ELR (cell line): ENCODE data around the gene TUFT1.
"Not testable (repeated sequence)": the region's sequence is repeated elsewhere in the genome, so short reads cannot be mapped to it uniquely, and the experiment has no call there.

Experiments used
- DNase-seq: peaks from one replicate; pipeline ENCODE4 v3.0.0-alpha.2; 2015; ENCODE audit warnings: low read depth

The TUFT1 gene

GRCh38 chr1:151512801-151513625, 27.1 kb upstream of the TUFT1 start:
- no peak for DNase-seq

- DNase-seq: no peak
Measured at GRCh38 chr1:151513626-151514121, 26.4 kb upstream of the TUFT1 start.

GRCh38 chr1:151514366-151514765, 25.7 kb upstream of the TUFT1 start:
- DNase-seq: no peak

GRCh38 chr1:151515265-151515664, 24.8 kb upstream of the TUFT1 start:
- DNase-seq: no peak

- no peak for DNase-seq
Measured at GRCh38 chr1:151516031-151516511, 24.0 kb upstream of the TUFT1 start.

- DNase-seq: no peak
Measured at GRCh38 chr1:151518431-151518830, 21.7 kb upstream of the TUFT1 start.

GRCh38 chr1:151518936-151519335, 21.2 kb upstream of the TUFT1 start:
- DNase-seq: no peak

GRCh38 chr1:151519667-151520066, 20.4 kb upstream of the TUFT1 start:
- no peak for DNase-seq

GRCh38 chr1:151520359-151520758, 19.8 kb upstream of the TUFT1 start:
- no peak for DNase-seq

- not testable (repeated sequence) for DNase-seq
Measured at GRCh38 chr1:151522427-151522826, 17.7 kb upstream of the TUFT1 start.

- no peak for DNase-seq
Measured at GRCh38 chr1:151523326-151523725, 16.8 kb upstream of the TUFT1 start.

- DNase-seq: no peak
Measured at GRCh38 chr1:151524736-151525135, 15.4 kb upstream of the TUFT1 start.

- DNase-seq: no peak
Measured at GRCh38 chr1:151526735-151527525, 13.2 kb upstream of the TUFT1 start.

GRCh38 chr1:151529211-151529702, 10.9 kb upstream of the TUFT1 start:
- DNase-seq: no peak

GRCh38 chr1:151529781-151530180, 10.3 kb upstream of the TUFT1 start:
- DNase-seq: no peak

GRCh38 chr1:151530461-151530860, 9.6 kb upstream of the TUFT1 start:
- no peak for DNase-seq

GRCh38 chr1:151533870-151534269, 6.2 kb upstream of the TUFT1 start:
- no peak for DNase-seq

GRCh38 chr1:151534662-151535278, 5.3 kb upstream of the TUFT1 start:
- peak; percentile 79 for DNase-seq

- peak; percentile 58 for DNase-seq
Measured at GRCh38 chr1:151535326-151536271, 4.5 kb upstream of the TUFT1 start.

GRCh38 chr1:151536499-151536898, 3.6 kb upstream of the TUFT1 start:
- no peak for DNase-seq

GRCh38 chr1:151537112-151537511, 3.0 kb upstream of the TUFT1 start:
- peak; percentile 98 for DNase-seq
